ENCODE data around the gene FGD6.

FGD6 gene

DNA sequence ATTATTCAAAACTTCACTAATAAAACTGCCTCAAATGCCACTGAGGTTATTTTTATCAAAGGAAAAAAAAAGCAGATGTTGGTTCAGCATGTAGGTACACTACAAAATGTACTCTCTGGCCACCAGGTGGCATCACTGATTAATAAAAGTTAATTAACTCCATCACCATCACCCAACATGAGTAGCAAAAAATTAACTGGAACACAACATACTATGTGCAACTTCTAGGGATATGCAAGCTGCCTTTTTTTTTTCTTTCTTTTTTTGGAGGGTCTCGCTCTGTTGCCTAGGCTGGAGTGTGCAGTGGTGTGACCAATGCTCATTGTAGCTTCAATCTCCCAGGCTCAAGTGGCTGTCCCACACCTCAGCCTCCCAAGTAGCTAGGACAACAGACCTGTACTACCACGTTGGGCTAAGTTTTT, 100.1 kb downstream of the FGD6 start:
- no peak overlapping the region for H3K4me3 ChIP-seq (replicated peaks; ENCODE audit: low read depth, low read length)
- peak; percentile 85 for DNase-seq (ENCODE audit: low read depth)
- TF ChIP-seq, protein P1, sequence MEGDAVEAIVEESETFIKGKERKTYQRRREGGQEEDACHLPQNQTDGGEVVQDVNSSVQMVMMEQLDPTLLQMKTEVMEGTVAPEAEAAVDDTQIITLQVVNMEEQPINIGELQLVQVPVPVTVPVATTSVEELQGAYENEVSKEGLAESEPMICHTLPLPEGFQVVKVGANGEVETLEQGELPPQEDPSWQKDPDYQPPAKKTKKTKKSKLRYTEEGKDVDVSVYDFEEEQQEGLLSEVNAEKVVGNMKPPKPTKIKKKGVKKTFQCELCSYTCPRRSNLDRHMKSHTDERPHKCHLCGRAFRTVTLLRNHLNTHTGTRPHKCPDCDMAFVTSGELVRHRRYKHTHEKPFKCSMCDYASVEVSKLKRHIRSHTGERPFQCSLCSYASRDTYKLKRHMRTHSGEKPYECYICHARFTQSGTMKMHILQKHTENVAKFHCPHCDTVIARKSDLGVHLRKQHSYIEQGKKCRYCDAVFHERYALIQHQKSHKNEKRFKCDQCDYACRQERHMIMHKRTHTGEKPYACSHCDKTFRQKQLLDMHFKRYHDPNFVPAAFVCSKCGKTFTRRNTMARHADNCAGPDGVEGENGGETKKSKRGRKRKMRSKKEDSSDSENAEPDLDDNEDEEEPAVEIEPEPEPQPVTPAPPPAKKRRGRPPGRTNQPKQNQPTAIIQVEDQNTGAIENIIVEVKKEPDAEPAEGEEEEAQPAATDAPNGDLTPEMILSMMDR (IDR thresholded peaks at IDR 0.05; ENCODE audit: low read length, missing control alignments): peak; percentile 50

- H3K4me3 ChIP-seq (replicated peaks; ENCODE audit: low read depth, low read length): no peak overlapping the region
- TF ChIP-seq, protein P1 (IDR thresholded peaks at IDR 0.05; ENCODE audit: low read length, missing control alignments): no peak
- no peak for DNase-seq (ENCODE audit: low read depth)
These were observed 100.5 kb downstream of the FGD6 start for GRCh38 chr12:95116773-95117172.

DNA sequence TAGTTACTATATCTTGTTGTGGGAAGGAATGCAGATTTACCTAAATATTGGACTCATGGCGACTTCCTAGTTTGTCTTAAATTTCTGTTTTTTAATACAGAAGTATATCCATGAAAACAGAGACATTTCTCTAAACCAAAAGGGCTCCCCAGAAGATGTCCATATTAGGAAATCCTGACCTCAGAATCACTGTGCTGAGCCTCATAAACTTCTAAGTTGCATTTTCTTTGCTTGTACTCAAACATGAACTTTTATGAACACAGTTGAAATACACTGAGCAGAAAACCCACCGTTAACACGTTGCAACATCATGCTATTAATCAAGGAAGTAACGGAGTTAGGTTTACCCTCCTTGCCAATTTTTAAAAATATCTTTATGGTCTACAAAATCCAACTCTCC, 100.9 kb downstream of the FGD6 start:
- TF ChIP-seq, protein P1 (IDR thresholded peaks at IDR 0.05; ENCODE audit: low read length, missing control alignments): no peak
- no peak overlapping the region for H3K4me3 ChIP-seq (replicated peaks; ENCODE audit: low read depth, low read length)
- no peak for DNase-seq (ENCODE audit: low read depth)

GRCh38 chr12:95115641-95116040, 101.6 kb downstream of the FGD6 start:
- DNase-seq (ENCODE audit: low read depth): no peak
- TF ChIP-seq, protein P1 (IDR thresholded peaks at IDR 0.05; ENCODE audit: low read length, missing control alignments): no peak
- H3K4me3 ChIP-seq (replicated peaks; ENCODE audit: low read depth, low read length): no peak overlapping the region

DNA sequence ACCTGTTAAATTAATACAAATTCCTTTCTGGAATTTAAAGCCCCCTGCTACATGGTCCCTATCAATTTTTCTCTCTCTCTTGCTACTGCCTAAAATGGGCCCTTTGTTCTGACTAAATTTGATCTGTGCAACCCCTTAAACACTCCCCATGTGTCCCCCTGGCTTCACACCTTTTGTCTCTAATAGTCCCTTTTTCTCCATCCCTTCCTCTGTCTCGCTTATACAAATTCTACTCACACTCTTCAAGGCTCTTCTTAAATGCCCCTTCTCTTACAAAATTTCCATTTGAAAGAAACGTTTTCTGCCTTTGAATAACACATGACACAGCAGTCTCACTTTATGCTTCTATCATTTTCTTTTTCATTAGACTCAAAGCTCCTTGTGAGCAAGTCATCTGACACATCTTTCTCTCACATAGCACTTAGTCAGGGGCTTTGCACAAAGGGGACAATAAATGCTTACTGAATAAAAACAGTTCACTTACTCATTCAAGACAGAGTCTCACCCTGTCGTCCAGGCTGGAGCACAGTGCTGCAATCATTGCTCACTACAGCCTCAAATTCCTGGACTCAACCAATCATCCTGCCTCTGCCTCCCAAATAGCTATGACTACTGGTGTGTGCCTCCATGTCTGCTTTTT, 102.4 kb downstream of the FGD6 start:
- no peak overlapping the region for H3K4me3 ChIP-seq (replicated peaks; ENCODE audit: low read depth, low read length)
- DNase-seq (ENCODE audit: low read depth): no peak
- TF ChIP-seq, protein P1 (IDR thresholded peaks at IDR 0.05; ENCODE audit: low read length, missing control alignments): no peak

- TF ChIP-seq, protein P1 (IDR thresholded peaks at IDR 0.05; ENCODE audit: low read length, missing control alignments): no peak
- H3K4me3 ChIP-seq (replicated peaks; ENCODE audit: low read depth, low read length): no peak overlapping the region
These were observed 109.9 kb downstream of the FGD6 start for GRCh38 chr12:95107362-95107761.

GRCh38 chr12:95105540-95105939, 111.7 kb downstream of the FGD6 start:
- DNase-seq (ENCODE audit: low read depth): no peak
- no peak overlapping the region for H3K4me3 ChIP-seq (replicated peaks; ENCODE audit: low read depth, low read length)
- TF ChIP-seq, protein P1 (IDR thresholded peaks at IDR 0.05; ENCODE audit: low read length, missing control alignments): no peak

More at GRCh38 chr12:95107362-95107761, 109.9 kb downstream of the FGD6 start:
- DNase-seq (ENCODE audit: low read depth): no peak
